ENCODE measurements around the gene TNRC18. TPM values are rescaled to one million over a fixed set of nuclear protein-coding genes. Genes with fewer than 3 reads are reported as not detected.
A peak's percentile ranks its signal among the peaks of the same experiment; 100 is the strongest.
"Not testable (repeated sequence)": the region's sequence is repeated elsewhere in the genome, so short reads cannot be mapped to it uniquely, and the experiment has no call there.

TNRC18 gene
- total RNA-seq, 2 experiments from 2014 or later, result 36.0 to 43.8 TPM

DNA sequence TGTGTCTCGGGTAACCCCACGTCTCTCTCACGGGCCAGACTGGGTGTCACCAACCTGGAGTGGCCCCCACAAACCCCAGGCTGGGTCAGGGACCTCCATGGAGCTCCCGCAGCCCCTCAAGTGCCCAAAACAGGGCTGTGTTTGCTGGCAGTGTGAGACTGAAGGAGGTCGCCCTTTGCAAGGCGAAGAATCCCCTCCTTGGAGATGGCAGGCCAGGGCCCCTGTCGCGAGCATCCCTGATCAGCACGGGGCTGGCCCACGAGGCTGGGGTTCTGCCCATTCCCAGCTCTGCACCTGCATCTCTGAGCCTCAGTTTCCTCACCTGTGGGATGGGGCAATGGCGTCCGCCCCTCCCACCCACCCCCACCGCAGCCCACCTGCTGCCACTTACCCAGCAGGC is 78.5 kb downstream of the TNRC18 start:
- peaks cover 14% of the 10 kb centered on the region for H3K9me3 Mint-ChIP-seq
- H3K4me3 Mint-ChIP-seq, result no peak overlapping the region
- peaks cover 2% of the 10 kb centered on the region for H3K4me1 Mint-ChIP-seq (ENCODE audit: low read depth)
- CTCF ChIA-PET, result no interaction called here
- H3K36me3 Mint-ChIP-seq (ENCODE audit: low read depth), result peaks cover 46% of the 10 kb centered on the region
- no peak overlapping the region for H3K27ac Mint-ChIP-seq
- no peaks in the 10 kb centered on the region for H3K27me3 Mint-ChIP-seq (ENCODE audit: low read depth)
- intact Hi-C loops (cut with micrococcal nuclease), result no loop called here
- DNase-seq, result no peak

DNA sequence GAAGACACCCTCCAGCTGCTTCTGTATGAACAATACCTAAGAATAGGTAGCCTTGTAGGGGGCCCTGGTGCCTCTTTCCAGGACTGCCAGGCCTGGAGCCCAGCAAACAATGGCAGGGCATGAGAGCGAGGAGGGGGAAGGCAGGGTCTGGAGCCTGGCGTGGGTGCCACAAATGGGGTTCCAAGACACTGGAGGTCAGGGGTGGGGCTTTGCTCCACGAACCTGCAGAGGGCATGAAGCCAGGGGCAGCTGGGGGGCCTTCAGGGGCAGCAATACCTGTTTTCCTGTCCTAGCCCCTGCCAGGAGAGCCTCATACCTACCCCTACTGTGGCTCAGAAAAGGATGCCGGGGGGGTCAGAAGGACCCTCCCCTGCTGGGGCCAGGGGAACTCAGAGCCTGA is 79.3 kb downstream of the TNRC18 start:
- DNase-seq, result no peak
- H3K27ac Mint-ChIP-seq, result no peak overlapping the region
- H3K27me3 Mint-ChIP-seq (ENCODE audit: low read depth), result no peaks in the 10 kb centered on the region
- peaks cover 6% of the 10 kb centered on the region for H3K4me1 Mint-ChIP-seq (ENCODE audit: low read depth)
- no peak overlapping the region for H3K4me3 Mint-ChIP-seq
- H3K36me3 Mint-ChIP-seq (ENCODE audit: low read depth), result peaks cover 55% of the 10 kb centered on the region
- H3K9me3 Mint-ChIP-seq, result peaks cover 14% of the 10 kb centered on the region
- CTCF ChIA-PET, result no interaction called here
- intact Hi-C loops (cut with micrococcal nuclease), result no loop called here

DNA sequence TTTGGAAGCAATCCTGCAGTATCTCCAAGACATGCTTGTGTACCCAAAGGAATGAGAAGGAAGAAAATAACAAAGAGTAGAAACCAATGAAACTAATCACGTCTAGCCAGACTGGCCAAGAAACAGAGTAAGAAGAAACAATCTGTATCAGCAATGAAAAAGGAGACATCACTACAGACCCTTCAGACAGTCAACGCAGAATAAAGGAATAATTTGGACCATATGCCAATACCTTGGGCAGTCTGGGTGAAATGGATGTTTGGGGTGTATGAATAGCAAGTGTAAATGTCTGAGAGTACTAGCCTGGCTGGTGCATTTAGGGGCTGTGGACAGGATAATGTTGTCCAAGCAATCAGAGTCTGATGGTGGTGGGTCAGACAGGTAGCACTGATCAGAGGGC is 79.8 kb downstream of the TNRC18 start:
- Mint-ChIP-seq H3K9me3 (peaks cover 14% of the 10 kb centered on the region), H3K27ac (no peak overlapping the region), H3K4me1 (ENCODE audit: low read depth) (peaks cover 6% of the 10 kb centered on the region), H3K36me3 (ENCODE audit: low read depth) (peaks cover 56% of the 10 kb centered on the region), H3K27me3 (ENCODE audit: low read depth) (no peaks in the 10 kb centered on the region), H3K4me3 (no peak overlapping the region)
- CTCF ChIA-PET, result no interaction called here
- no peak for DNase-seq
- intact Hi-C loops (cut with micrococcal nuclease), result no loop called here

DNA sequence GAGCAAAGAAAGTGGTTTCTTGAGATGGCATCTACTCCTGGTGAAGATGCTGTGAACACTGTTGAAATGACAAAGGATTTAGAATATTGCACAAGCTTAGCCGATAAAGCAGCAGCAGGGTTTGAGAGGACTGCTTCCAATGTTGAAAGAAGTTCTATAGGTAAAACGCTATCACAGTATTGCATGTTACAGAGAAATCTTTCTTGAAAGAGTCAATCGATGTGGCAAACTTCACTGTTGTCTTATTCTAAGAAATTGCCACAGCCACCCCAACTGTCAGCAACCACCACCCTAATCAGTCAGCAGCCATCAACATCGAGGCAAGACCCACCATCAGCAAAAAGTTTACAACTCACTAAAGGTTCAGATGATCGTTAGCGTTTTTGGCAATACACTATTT is 81.0 kb downstream of the TNRC18 start:
- Mint-ChIP-seq H3K27me3 (ENCODE audit: low read depth) (no peaks in the 10 kb centered on the region), H3K4me3 (no peak overlapping the region), H3K27ac (no peak overlapping the region), H3K9me3 (peaks cover 14% of the 10 kb centered on the region), H3K36me3 (ENCODE audit: low read depth) (peaks cover 63% of the 10 kb centered on the region), H3K4me1 (ENCODE audit: low read depth) (peaks cover 6% of the 10 kb centered on the region)
- CTCF ChIA-PET, result no interaction called here
- no peak for DNase-seq
- intact Hi-C loops (cut with micrococcal nuclease), result no loop called here

DNA sequence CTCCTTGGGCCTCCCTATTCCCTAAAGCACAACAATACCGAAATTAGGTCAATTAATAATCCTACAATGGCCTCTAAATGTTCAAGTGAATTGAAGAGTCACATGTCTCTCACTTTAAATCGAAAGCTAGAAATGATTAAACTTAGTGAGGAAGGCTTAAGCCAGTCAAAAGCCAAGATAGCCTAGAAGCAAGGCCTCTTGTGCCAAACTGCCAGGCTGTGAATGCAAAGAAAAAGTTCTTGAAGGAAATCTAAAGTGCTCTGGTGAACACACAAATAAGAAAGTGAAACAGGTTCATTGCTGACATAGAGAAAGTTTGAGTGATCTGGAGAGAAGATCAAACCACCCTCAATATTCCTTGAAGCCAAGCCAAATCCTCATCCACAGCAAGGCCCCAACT is 83.7 kb downstream of the TNRC18 start:
- Mint-ChIP-seq H3K27ac (peak overlapping the region; percentile 43), H3K9me3 (peaks cover 31% of the 10 kb centered on the region), H3K4me1 (ENCODE audit: low read depth) (peaks cover 6% of the 10 kb centered on the region), H3K27me3 (ENCODE audit: low read depth) (no peaks in the 10 kb centered on the region), H3K4me3 (no peak overlapping the region), H3K36me3 (ENCODE audit: low read depth) (peaks cover 78% of the 10 kb centered on the region)
- CTCF ChIA-PET, result interaction anchor here (0.6 to 0.7 kb wide), 2 partner anchors 183 to 484 kb away, joined by 3 read pairs; no protein-coding TSS in a partner anchor
- DNase-seq, result no peak
- intact Hi-C loops (cut with micrococcal nuclease), result no loop called here

DNA sequence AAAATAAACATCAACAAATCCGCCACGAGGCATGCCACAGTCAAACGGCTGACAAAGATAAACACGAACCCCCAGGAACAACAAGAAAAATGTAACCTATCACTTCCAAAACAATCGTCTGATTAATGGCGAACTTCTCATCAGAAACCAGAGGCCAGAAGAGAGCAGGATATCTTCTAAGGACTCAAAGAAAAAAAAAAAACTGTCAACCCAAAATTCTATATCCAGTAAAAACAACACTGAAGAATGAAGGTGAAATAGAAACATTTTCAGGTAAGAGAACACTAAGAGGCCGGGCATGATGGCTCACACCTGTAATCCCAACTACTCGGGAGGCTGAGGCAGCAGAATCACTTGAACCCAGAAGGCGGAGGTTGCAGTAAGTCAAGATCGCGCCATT is 86.6 kb downstream of the TNRC18 start:
- H3K27ac Mint-ChIP-seq, result no peak overlapping the region
- H3K9me3 Mint-ChIP-seq, result peaks cover 19% of the 10 kb centered on the region
- H3K27me3 Mint-ChIP-seq (ENCODE audit: low read depth), result no peaks in the 10 kb centered on the region
- no peak overlapping the region for H3K4me3 Mint-ChIP-seq
- DNase-seq, result no peak
- CTCF ChIA-PET, result interaction anchor here (0.6 kb wide), 1 partner anchor 66 kb away, joined by 3 read pairs; no protein-coding TSS in a partner anchor
- peaks cover 61% of the 10 kb centered on the region for H3K36me3 Mint-ChIP-seq (ENCODE audit: low read depth)
- intact Hi-C loops (cut with micrococcal nuclease), result no loop called here
- H3K4me1 Mint-ChIP-seq (ENCODE audit: low read depth), result peaks cover 9% of the 10 kb centered on the region

DNA sequence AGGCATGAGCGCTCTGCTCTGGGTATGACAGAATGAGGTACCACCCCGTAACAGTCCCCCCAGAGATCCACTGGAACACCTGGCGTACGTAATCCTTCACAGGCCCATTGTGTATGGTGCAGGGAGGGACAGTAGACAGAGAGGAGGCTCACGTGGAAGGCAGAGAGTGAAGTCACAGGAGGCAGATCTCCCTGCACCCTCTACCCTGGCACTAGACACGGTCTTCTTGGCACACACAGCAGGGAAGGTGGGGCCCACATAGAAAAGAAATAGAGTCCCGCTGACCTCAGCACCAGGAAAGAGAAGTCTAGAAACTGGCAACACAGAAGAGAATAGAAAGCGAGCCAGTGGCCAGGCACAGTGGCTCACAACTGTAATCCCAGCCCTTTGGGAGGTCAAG is 89.0 kb downstream of the TNRC18 start:
- Mint-ChIP-seq H3K36me3 (ENCODE audit: low read depth) (peaks cover 49% of the 10 kb centered on the region), H3K9me3 (peaks cover 17% of the 10 kb centered on the region), H3K4me1 (ENCODE audit: low read depth) (peaks cover 18% of the 10 kb centered on the region), H3K27me3 (ENCODE audit: low read depth) (no peaks in the 10 kb centered on the region), H3K27ac (no peak overlapping the region), H3K4me3 (no peak overlapping the region)
- intact Hi-C loops (cut with micrococcal nuclease), result no loop called here
- no peak for DNase-seq
- CTCF ChIA-PET, result no interaction called here

DNA sequence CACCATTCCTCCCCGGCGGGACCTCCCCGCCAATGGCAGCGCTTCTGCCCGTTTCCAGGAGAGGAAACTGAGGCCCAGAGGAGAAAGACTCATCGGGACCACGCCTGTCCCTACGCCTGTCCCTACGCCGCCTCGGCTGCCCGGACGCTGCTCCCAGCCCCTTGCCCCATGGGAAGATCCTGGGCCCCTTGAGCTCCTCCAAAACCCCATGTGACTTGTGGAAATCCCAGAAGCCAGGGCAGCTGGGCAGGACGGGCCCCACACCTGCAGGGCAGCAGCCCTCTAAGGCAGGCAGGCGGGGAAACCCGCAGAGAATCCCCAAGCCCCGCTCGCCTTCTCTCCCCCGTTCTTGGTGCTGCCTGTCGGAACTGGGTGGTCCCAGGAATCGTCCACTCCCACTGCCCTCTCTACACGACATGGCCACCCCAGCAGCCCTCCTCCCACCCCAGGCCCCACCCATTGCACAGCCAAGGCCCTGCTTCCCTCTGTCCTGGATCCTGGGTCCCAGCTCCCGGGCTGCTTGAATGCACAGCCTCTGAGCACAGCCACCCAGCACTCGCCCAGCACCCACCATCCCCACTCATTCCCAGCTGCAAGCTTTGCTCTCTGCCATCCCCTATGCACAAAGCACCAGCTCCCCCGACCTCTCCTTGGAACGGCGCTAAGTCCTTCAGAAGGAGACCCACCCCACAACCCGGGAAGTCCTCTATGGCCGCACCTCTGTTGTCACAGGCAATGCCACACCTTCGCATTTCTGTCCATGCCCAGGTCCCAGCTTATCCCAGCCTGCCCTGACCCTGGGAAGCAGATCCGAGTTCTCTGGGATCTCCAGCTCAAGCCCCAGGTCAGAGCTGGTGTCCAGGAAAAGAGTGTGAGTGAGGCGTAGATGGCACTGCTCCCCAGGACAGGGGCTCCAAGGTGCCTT is 90.3 kb downstream of the TNRC18 start:
- intact Hi-C loops (cut with micrococcal nuclease), result no loop called here
- Mint-ChIP-seq H3K9me3 (peaks cover 17% of the 10 kb centered on the region), H3K4me1 (ENCODE audit: low read depth) (peaks cover 18% of the 10 kb centered on the region), H3K36me3 (ENCODE audit: low read depth) (peaks cover 48% of the 10 kb centered on the region), H3K27ac (no peak overlapping the region), H3K4me3 (no peak overlapping the region), H3K27me3 (ENCODE audit: low read depth) (no peaks in the 10 kb centered on the region)
- CTCF ChIA-PET, result interaction anchor here (0.6 kb wide), 1 partner anchor 67 kb away, joined by 4 read pairs; no protein-coding TSS in a partner anchor
- DNase-seq, result no peak

DNA sequence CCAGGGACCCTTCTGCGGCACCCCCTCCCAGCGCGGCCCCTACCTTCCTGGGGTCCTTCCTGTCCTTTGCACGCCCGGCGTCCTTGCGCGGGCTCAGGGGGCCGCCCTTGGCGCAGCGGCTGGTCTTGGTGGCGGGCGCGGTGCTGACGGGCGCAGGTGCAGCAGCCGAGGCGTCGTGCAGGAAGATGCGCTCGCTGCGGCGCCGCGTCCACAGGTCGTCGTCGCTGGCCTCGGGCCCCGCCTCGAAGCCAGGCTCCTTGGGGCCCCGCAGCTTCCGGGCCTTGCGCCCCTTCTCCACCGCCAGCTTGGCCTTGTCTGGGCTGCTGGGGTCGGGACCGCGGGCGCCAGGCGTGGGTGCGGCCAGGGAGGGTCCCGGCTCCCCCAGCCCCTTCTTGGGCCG is 91.1 kb downstream of the TNRC18 start:
- no peak for DNase-seq
- H3K36me3 Mint-ChIP-seq (ENCODE audit: low read depth), result peaks cover 42% of the 10 kb centered on the region
- H3K27ac Mint-ChIP-seq, result no peak overlapping the region
- CTCF ChIA-PET, result no interaction called here
- H3K27me3 Mint-ChIP-seq (ENCODE audit: low read depth), result no peaks in the 10 kb centered on the region
- intact Hi-C loops (cut with micrococcal nuclease), result no loop called here
- H3K4me3 Mint-ChIP-seq, result no peak overlapping the region
- peaks cover 17% of the 10 kb centered on the region for H3K9me3 Mint-ChIP-seq
- H3K4me1 Mint-ChIP-seq (ENCODE audit: low read depth), result peaks cover 18% of the 10 kb centered on the region

DNA sequence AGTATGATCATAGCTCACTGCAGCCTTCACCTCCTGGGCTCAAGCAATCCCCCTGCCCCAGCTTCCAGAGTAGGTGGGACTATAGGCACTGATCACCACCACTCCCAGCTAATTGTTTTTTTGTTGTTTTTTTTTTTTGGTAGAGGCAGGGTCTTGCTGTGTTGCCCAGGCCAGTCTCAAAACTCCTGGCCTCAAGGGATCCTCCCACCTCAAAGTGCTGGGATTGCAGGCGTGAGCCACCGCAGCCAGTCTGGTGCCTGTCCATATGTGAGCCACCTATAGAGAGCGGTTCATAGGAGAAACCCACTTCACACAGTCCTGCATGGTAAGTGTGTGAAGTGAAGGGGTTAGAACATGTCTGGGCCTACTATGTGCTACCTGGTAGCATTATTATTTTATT is 93.3 kb downstream of the TNRC18 start:
- DNase-seq, result no peak
- H3K36me3 Mint-ChIP-seq (ENCODE audit: low read depth), result peaks cover 23% of the 10 kb centered on the region
- H3K4me1 Mint-ChIP-seq (ENCODE audit: low read depth), result peaks cover 18% of the 10 kb centered on the region
- intact Hi-C loops (cut with micrococcal nuclease), result no loop called here
- H3K9me3 Mint-ChIP-seq, result no peaks in the 10 kb centered on the region
- no peak overlapping the region for H3K4me3 Mint-ChIP-seq
- H3K27me3 Mint-ChIP-seq (ENCODE audit: low read depth), result no peaks in the 10 kb centered on the region
- CTCF ChIA-PET, result interaction anchor here (1.1 kb wide), 1 partner anchor 95 kb away, joined by 4 read pairs; no protein-coding TSS in a partner anchor
- H3K27ac Mint-ChIP-seq, result no peak overlapping the region

DNA sequence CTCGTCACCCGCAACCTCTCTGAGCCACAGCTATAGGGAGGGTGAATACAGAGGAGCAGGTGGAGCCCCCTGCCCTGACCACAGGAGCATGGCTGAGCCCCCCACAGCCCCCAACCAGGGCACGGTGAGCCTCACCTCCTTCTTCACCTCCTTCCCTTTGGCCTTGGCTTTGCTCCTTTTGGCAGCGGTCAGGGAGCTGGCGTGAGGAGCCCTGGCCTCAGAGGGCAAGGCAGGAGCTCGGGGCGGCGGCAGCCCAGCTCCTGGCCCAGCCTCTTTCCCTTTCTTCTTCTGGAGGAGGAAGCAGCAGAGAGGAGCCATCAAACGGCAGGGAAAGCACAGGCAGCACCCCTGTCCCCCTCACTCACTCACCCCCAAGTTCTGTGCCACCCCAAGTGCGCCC is 98.7 kb downstream of the TNRC18 start:
- intact Hi-C loops (cut with micrococcal nuclease), result no loop called here
- no peaks in the 10 kb centered on the region for H3K4me1 Mint-ChIP-seq (ENCODE audit: low read depth)
- DNase-seq, result no peak
- H3K4me3 Mint-ChIP-seq, result no peak overlapping the region
- H3K9me3 Mint-ChIP-seq, result peaks cover 2% of the 10 kb centered on the region
- peaks cover 35% of the 10 kb centered on the region for H3K36me3 Mint-ChIP-seq (ENCODE audit: low read depth)
- CTCF ChIA-PET, result no interaction called here
- no peak overlapping the region for H3K27ac Mint-ChIP-seq
- H3K27me3 Mint-ChIP-seq (ENCODE audit: low read depth), result no peaks in the 10 kb centered on the region

DNA sequence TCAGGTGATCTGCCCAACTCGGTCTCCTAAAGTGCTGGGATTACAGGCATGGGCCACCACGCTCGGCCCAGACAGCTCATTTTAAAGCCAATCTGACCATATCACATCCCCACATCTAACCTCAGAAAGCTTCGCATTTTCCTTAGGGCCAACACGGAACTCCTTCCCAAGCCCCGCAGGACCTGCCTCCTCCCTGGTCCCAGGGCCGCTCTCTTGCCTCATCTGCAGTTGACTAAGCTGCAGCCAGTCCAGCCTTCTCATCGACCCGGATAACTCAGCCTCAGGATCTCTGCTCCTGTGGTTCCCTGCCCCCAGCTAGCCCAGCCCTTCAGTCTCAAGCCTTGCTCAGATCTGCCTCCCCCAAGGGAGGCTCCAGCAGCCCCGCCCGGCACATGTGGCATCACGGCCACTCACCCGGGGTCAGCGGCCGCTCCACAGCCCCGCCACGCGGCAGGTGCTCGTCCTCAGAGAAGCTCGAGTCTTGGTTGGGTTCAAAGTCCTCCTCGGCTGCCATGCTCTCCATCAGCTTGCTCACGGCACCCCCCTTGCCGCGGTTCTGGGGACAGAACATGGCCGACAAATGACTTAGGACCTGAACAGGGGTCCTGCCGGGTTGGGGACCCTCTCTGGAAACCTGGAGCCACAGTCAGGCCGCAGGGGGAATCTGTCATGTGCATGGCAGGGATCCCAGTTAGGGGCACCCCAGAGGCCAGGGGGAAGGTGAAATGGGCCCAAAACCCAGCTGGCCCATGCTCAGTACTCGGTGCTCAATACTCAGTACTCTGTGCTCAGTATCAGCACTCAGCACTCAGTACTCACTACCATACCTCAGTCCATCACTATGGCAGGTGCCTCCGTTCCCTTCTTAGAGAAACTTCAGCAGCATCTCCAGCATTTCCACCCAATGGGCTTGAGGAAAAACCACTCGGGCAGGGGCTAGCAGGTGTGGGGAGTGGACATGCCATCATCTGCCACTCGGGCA is 99.5 kb downstream of the TNRC18 start:
- H3K27me3 Mint-ChIP-seq (ENCODE audit: low read depth); H3K4me1 Mint-ChIP-seq (ENCODE audit: low read depth); CTCF ChIA-PET; H3K4me3 Mint-ChIP-seq; DNase-seq; intact Hi-C loops (cut with micrococcal nuclease); H3K27ac Mint-ChIP-seq: not testable (repeated sequence)
- Mint-ChIP-seq H3K9me3 (peaks cover 11% of the 10 kb centered on the region), H3K36me3 (ENCODE audit: low read depth) (peaks cover 39% of the 10 kb centered on the region)
